PFSK-1 (cell line): ENCODE results near the gene NRL.

Experiments used
- FOXP2 ChIP-seq: optimal IDR thresholded peaks from 2 replicates; pipeline ENCODE3; 2011; ENCODE audit warnings: borderline replicate concordance, control low read depth, inconsistent platforms; ENCODE audit not compliant: insufficient read depth; ENCODE audit errors: extremely low read length, extremely low read depth
- POLR2AphosphoS5 ChIP-seq: IDR thresholded peaks from 2 replicates; pipeline ENCODE4 v1.6.1; 2012; ENCODE audit warnings: low read depth, mild to moderate bottlenecking, control low read depth, low read length, moderate library complexity
- SIN3A ChIP-seq: IDR thresholded peaks from 2 replicates; pipeline ENCODE4 v1.6.1; 2012; ENCODE audit warnings: mild to moderate bottlenecking, low read length, moderate library complexity, borderline replicate concordance; ENCODE audit not compliant: insufficient read depth
- TAF1 ChIP-seq: IDR thresholded peaks from 2 replicates; pipeline ENCODE4 v1.6.1; 2012; ENCODE audit warnings: low read length, control low read depth, borderline replicate concordance; ENCODE audit not compliant: insufficient read depth
- TF ChIP-seq, protein P1 (sequence below), 2 experiments: IDR thresholded peaks; 2 replicates each; pipeline versions ENCODE4 v1.6.1 to v1.8.0; 2011 to 2012; ENCODE audit warnings: low read depth in 2 of 2, low read length in 2 of 2, control low read depth in 1 of 2, inconsistent platforms in 1 of 2, mild to moderate bottlenecking in 1 of 2, moderate library complexity in 1 of 2; ENCODE audit not compliant: insufficient read depth in 1 of 2

NRL gene

DNA sequence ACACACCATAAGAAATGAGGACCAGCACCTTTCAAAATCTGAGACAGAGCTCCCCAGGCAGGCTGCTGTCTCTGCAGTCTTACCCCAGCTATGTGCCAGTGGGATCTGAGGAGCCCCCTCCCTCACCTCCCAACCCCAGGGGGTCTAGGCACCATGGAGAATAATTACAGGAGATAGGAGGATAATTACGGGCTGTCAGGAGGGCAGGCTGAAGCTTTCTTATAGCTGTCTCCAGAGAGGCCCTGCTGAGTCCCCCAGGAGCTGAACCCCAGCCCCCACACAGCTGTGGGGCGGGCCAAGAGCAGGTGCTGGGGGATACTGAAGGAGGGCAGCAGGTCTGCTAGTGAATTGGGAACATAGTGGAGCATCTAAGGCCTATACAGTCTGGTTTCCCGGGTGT, 36.6 kb downstream of the NRL start:
- TF ChIP-seq TAF1 (no peak), POLR2AphosphoS5 (no peak), SIN3A (no peak), FOXP2 (no peak)
- TF ChIP-seq, protein P1, sequence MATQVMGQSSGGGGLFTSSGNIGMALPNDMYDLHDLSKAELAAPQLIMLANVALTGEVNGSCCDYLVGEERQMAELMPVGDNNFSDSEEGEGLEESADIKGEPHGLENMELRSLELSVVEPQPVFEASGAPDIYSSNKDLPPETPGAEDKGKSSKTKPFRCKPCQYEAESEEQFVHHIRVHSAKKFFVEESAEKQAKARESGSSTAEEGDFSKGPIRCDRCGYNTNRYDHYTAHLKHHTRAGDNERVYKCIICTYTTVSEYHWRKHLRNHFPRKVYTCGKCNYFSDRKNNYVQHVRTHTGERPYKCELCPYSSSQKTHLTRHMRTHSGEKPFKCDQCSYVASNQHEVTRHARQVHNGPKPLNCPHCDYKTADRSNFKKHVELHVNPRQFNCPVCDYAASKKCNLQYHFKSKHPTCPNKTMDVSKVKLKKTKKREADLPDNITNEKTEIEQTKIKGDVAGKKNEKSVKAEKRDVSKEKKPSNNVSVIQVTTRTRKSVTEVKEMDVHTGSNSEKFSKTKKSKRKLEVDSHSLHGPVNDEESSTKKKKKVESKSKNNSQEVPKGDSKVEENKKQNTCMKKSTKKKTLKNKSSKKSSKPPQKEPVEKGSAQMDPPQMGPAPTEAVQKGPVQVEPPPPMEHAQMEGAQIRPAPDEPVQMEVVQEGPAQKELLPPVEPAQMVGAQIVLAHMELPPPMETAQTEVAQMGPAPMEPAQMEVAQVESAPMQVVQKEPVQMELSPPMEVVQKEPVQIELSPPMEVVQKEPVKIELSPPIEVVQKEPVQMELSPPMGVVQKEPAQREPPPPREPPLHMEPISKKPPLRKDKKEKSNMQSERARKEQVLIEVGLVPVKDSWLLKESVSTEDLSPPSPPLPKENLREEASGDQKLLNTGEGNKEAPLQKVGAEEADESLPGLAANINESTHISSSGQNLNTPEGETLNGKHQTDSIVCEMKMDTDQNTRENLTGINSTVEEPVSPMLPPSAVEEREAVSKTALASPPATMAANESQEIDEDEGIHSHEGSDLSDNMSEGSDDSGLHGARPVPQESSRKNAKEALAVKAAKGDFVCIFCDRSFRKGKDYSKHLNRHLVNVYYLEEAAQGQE (IDR thresholded peaks at IDR 0.05; ENCODE audit: insufficient read depth in 1 of 2, low read depth in 2 of 2, low read length in 2 of 2) = no peak

DNA sequence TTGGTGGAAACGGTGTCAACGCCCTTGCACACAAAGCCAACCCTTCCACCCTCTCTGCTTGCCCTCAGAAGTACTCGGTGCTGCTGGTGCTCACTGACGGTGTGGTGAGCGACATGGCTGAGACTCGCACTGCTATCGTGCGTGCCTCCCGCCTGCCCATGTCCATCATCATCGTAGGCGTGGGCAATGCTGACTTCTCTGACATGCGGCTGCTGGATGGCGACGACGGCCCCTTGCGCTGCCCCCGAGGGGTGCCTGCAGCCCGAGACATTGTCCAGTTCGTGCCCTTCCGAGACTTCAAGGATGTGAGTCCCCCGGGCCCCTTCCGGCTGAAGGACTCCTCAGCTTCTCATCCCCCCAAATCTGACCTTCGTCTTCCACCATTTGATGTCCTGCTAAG, 37.7 kb downstream of the NRL start:
- TF ChIP-seq POLR2AphosphoS5 (no peak), SIN3A (no peak), FOXP2 (no peak), TAF1 (no peak)
- TF ChIP-seq, protein P1 (IDR thresholded peaks at IDR 0.05; ENCODE audit: insufficient read depth in 1 of 2, low read depth in 2 of 2, low read length in 2 of 2) = no peak

DNA sequence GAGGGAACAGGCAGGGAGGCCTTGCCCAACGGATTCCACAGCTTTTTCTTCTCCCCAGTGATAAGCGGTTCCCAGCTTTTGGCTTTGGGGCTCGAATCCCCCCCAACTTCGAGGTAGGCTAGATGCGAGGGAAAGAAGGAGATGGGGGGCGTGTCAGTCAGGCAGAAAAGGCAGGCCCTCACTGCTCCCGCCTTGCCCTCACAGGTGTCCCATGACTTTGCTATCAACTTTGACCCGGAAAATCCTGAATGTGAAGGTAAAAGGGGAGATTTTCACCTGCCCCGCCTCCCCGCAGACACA, 38.5 kb downstream of the NRL start:
- no peak for TF ChIP-seq SIN3A
- TF ChIP-seq TAF1 = no peak
- TF ChIP-seq FOXP2 = no peak
- TF ChIP-seq, protein P1 (IDR thresholded peaks at IDR 0.05; ENCODE audit: insufficient read depth in 1 of 2, low read depth in 2 of 2, low read length in 2 of 2) = no peak
- no peak for TF ChIP-seq POLR2AphosphoS5

DNA sequence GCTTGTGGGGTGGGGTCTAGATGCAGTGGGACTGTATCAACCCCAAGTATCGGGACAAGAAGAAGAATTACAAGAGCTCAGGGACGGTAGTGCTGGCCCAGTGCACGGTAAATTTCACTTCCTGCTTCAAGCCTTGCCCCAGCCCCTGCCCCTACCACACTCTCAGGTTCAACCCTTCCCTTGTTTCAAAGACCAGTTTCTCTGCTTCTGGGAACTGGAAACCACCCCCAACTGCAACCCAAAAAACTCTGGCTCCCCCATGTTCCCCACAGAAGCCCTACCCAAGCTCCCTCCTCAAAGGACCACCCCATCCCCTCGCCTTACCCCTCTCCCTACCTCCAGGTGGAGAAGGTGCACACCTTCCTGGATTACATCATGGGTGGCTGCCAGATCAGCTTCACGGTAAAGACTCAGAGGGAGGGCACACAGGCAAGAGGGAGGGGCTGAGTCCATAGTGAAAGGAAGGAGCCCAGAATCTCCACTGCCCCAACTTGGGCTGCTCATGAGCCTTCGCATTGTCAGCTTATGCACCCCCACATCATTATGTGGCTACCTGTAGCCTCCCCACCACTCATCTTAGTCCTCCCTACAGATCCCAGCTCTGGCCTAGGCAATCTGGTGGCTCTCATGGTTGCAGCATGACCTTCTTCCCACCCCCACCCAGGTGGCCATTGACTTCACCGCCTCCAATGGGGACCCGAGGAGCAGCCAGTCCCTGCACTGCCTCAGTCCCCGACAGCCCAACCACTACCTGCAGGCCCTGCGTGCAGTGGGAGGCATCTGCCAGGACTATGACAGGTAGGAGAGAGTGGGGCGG, 39.1 kb downstream of the NRL start:
- no peak for TF ChIP-seq SIN3A
- TF ChIP-seq POLR2AphosphoS5 = no peak
- no peak for TF ChIP-seq FOXP2
- TF ChIP-seq TAF1 = no peak
- TF ChIP-seq, protein P1 (IDR thresholded peaks at IDR 0.05; ENCODE audit: insufficient read depth in 1 of 2, low read depth in 2 of 2, low read length in 2 of 2) = no peak
